ENCODE results near the gene CEP112. TPM values are rescaled to one million over a fixed set of nuclear protein-coding genes. Genes with fewer than 3 reads are reported as not detected.

CEP112 gene
- total RNA-seq, 1 experiment from 2014 or later: 6.1 TPM

- TF ChIP-seq GABPB1 (CRISPR knock-in tag; IDR thresholded peaks at IDR 0.05): no peak
These were observed 235.1 kb downstream of the CEP112 start (continued) for GRCh38 chr17:65956814-65957213.

GRCh38 chr17:65954148-65954449 is 237.8 kb downstream of the CEP112 start:
- CTCF ChIA-PET: interaction anchor here (1.2 kb wide), 2 partner anchors 33 to 722 kb away, joined by 3 to 4 read pairs; no protein-coding TSS in a partner anchor
- H3K9me3 Mint-ChIP-seq: peaks cover 19% of the 10 kb centered on the region
- peak; percentile 53 for ATAC-seq

More at GRCh38 chr17:65954148-65954449, 237.8 kb downstream of the CEP112 start:
- no peak overlapping the region for H3K27ac Mint-ChIP-seq
- DNase-seq (ENCODE audit: low spot score): no peak
- H3K4me1 Mint-ChIP-seq: peaks cover 13% of the 10 kb centered on the region
- TF ChIP-seq ZNF416 (CRISPR knock-in tag; IDR thresholded peaks at IDR 0.05): no peak
- TF ChIP-seq NR1H2 (CRISPR knock-in tag; IDR thresholded peaks at IDR 0.05): no peak
- no peak for TF ChIP-seq FOXJ3 (CRISPR knock-in tag; IDR thresholded peaks at IDR 0.05; ENCODE audit: borderline replicate concordance)
- TF ChIP-seq ZNF671 (CRISPR knock-in tag; IDR thresholded peaks at IDR 0.05): no peak
- TF ChIP-seq ATF6 (CRISPR knock-in tag; IDR thresholded peaks at IDR 0.05): no peak
- no peak for TF ChIP-seq AFF4 (CRISPR knock-in tag; IDR thresholded peaks at IDR 0.05; ENCODE audit: borderline replicate concordance)
- no peak for TF ChIP-seq ZNF232 (CRISPR knock-in tag; IDR thresholded peaks at IDR 0.05)
- no peak for TF ChIP-seq ZNF138 (CRISPR knock-in tag; conservative IDR thresholded peaks at IDR 0.05)
- no peak for TF ChIP-seq JAZF1 (CRISPR knock-in tag; IDR thresholded peaks at IDR 0.05)
- no peak for TF ChIP-seq RELA (CRISPR knock-in tag; IDR thresholded peaks at IDR 0.05; ENCODE audit: borderline replicate concordance)
- no peak for TF ChIP-seq ZSCAN18 (CRISPR knock-in tag; IDR thresholded peaks at IDR 0.05)
- no peak for TF ChIP-seq GABPB1 (CRISPR knock-in tag; IDR thresholded peaks at IDR 0.05)
- no peak for TF ChIP-seq MYBL2 (CRISPR knock-in tag; IDR thresholded peaks at IDR 0.05)
- TF ChIP-seq IRF1 (CRISPR knock-in tag; IDR thresholded peaks at IDR 0.05): no peak
- no peak for TF ChIP-seq ZBTB21 (CRISPR knock-in tag; IDR thresholded peaks at IDR 0.05; ENCODE audit: borderline replicate concordance)
- no peak for TF ChIP-seq PREB (CRISPR knock-in tag; IDR thresholded peaks at IDR 0.05; ENCODE audit: borderline replicate concordance)
- TF ChIP-seq E2F1 (CRISPR knock-in tag; IDR thresholded peaks at IDR 0.05): no peak
- no peaks in the 10 kb centered on the region for H3K27me3 Mint-ChIP-seq (ENCODE audit: low read depth)
- POLR2A ChIA-PET: no interaction called here
- no peak overlapping the region for H3K4me3 Mint-ChIP-seq
- peaks cover 11% of the 10 kb centered on the region for H3K36me3 Mint-ChIP-seq

All from WTC11 (cell line).